CD14-positive monocyte (primary cell): ENCODE measurements around the gene FAM168A. TPM values are rescaled to one million over a fixed set of nuclear protein-coding genes. Genes with fewer than 3 reads are reported as not detected.

Experiments
- DNase-seq, 3 donors: peaks; one replicate each; pipeline ENCODE4 v3.0.0-alpha.2; 2011 to 2022
- H2AFZ ChIP-seq: 2 replicates; pipeline ENCODE4 v1.6.0; 2012; ENCODE audit warnings: mild to moderate bottlenecking, low read depth, low read length, inconsistent platforms; ENCODE audit not compliant: insufficient read depth, poor library complexity, severe bottlenecking
- H3K27ac ChIP-seq, 2 donors: 1 replicate in 1 of 2; 2 replicates in 1 of 2; pipeline ENCODE4 v1.5.1; 2012 to 2013; ENCODE audit warnings: low read length in 2 of 2, control low read depth in 1 of 2, inconsistent platforms in 1 of 2, low read depth in 1 of 2, mild to moderate bottlenecking in 1 of 2
- H3K27me3 ChIP-seq, 2 donors: one replicate each; pipeline versions ENCODE4 v1.6.0 to v1.6.1; 2011 to 2013; ENCODE audit warnings: low read length in 2 of 2; ENCODE audit not compliant: control insufficient read depth in 2 of 2, insufficient read depth in 2 of 2
- H3K36me3 ChIP-seq, 2 donors: replicated peaks in 1 of 2; 1 replicate in 1 of 2; 2 replicates in 1 of 2; pipeline versions ENCODE4 v1.5.1 to v1.6.1; 2012 to 2013; ENCODE audit warnings: low read length in 2 of 2, control low read depth in 1 of 2, inconsistent platforms in 1 of 2, mild to moderate bottlenecking in 1 of 2; ENCODE audit not compliant: insufficient read depth in 2 of 2, control insufficient read depth in 1 of 2
- H3K4me1 ChIP-seq, 2 donors: 1 replicate in 1 of 2; 2 replicates in 1 of 2; pipeline versions ENCODE4 v1.5.1 to v1.6.1; 2012 to 2013; ENCODE audit warnings: low read length in 2 of 2, control low read depth in 1 of 2, inconsistent platforms in 1 of 2, mild to moderate bottlenecking in 1 of 2, moderate library complexity in 1 of 2; ENCODE audit not compliant: insufficient read depth in 2 of 2, control insufficient read depth in 1 of 2
- H3K4me2 ChIP-seq: replicated peaks from 2 replicates; pipeline ENCODE3; 2012; ENCODE audit warnings: low read length, moderate library complexity, mild to moderate bottlenecking; ENCODE audit not compliant: poor library complexity, severe bottlenecking; ENCODE audit errors: extremely low read depth
- H3K4me3 ChIP-seq, 3 experiments: fragments of 200-600 bp in 1 of 3; sonication (generic) in 1 of 3; replicated peaks in 1 of 3; 1 replicate in 2 of 3; 2 replicates in 1 of 3; pipeline ENCODE4 v1.5.1; 2011 to 2013; ENCODE audit warnings: low read length in 3 of 3, mild to moderate bottlenecking in 3 of 3, control low read depth in 2 of 3, low read depth in 2 of 3, inconsistent platforms in 1 of 3, moderate library complexity in 1 of 3
- H3K79me2 ChIP-seq: 2 replicates; pipeline ENCODE4 v1.6.0; 2012; ENCODE audit warnings: mild to moderate bottlenecking, control low read depth, inconsistent platforms, low read length, moderate library complexity; ENCODE audit not compliant: insufficient read depth
- H3K9ac ChIP-seq: 2 replicates; pipeline ENCODE4 v1.6.0; 2017; ENCODE audit warnings: low read length, mild to moderate bottlenecking; ENCODE audit not compliant: insufficient read depth, poor library complexity, severe bottlenecking
- H3K9me3 ChIP-seq, 2 donors: replicated peaks in 1 of 2; 1 replicate in 1 of 2; 2 replicates in 1 of 2; pipeline versions ENCODE4 v1.5.1 to v1.6.1; 2012 to 2013; ENCODE audit warnings: low read length in 2 of 2, control low read depth in 1 of 2; ENCODE audit not compliant: control insufficient read depth in 1 of 2, insufficient read depth in 1 of 2
- H4K20me1 ChIP-seq: 2 replicates; pipeline ENCODE4 v1.6.0; 2012; ENCODE audit warnings: mild to moderate bottlenecking, low read length, control low read depth, moderate library complexity; ENCODE audit not compliant: insufficient read depth
- H3K27ac Mint-ChIP-seq, 7 donors: one replicate each; pipeline ENCODE4 v1.8.0; 2020; ENCODE audit warnings: mild to moderate bottlenecking in 7 of 7, mixed read lengths in 7 of 7, moderate library complexity in 6 of 7, inconsistent platforms in 2 of 7
- H3K27me3 Mint-ChIP-seq, 3 donors: one replicate each; pipeline ENCODE4 v1.8.0; 2021 to 2022; ENCODE audit warnings: low read depth in 3 of 3, mild to moderate bottlenecking in 3 of 3, mixed read lengths in 3 of 3, moderate library complexity in 3 of 3, inconsistent platforms in 1 of 3
- H3K36me3 Mint-ChIP-seq, 2 donors: one replicate each; pipeline ENCODE4 v1.8.0; 2020; ENCODE audit warnings: mixed read lengths in 2 of 2, inconsistent platforms in 1 of 2, mild to moderate bottlenecking in 1 of 2
- H3K4me1 Mint-ChIP-seq: one replicate; pipeline ENCODE4 v1.8.0; 2020; ENCODE audit warnings: mild to moderate bottlenecking, mixed read lengths
- H3K4me3 Mint-ChIP-seq, 2 donors: one replicate each; pipeline ENCODE4 v1.8.0; 2020; ENCODE audit warnings: mild to moderate bottlenecking in 2 of 2, mixed read lengths in 2 of 2, moderate library complexity in 1 of 2
- H3K9me3 Mint-ChIP-seq, 7 donors: one replicate each; pipeline ENCODE4 v1.8.0; 2020 to 2022; ENCODE audit warnings: mixed read lengths in 7 of 7, mild to moderate bottlenecking in 6 of 7, moderate library complexity in 6 of 7, inconsistent platforms in 2 of 7
- CTCF ChIP-seq: fragments of 200-600 bp; IDR thresholded peaks from one replicate; pipeline ENCODE4 v1.8.0; 2022; ENCODE audit warnings: antibody characterized with exemption, mild to moderate bottlenecking
- WGBS: methylation state at CpG from one replicate; pipeline ENCODE4 v1.1.5; 2013; ENCODE audit warnings: missing lambda C conversion rate; ENCODE audit not compliant: insufficient coverage; 5-methylcytosine and 5-hydroxymethylcytosine counted together
- intact Hi-C, 2 donors: fragments of 100-400 bp; cut with micrococcal nuclease; formaldehyde crosslinking; loops; one replicate each; pipeline versions ENCODE4 v1.15.0 to v1.15.1; 2023
- polyA plus RNA-seq, 3 donors: library from polyadenylated mRNA; depleted of rRNA in 1 of 3; unstranded in 2 of 3; stranded (reverse) in 1 of 3; fragments of 300-500 nt in 2 of 3; fragments of >200 nt in 1 of 3; fragmentation: Illumina TruSeq in 2 of 3; gene quantifications; 1 replicate in 2 of 3; 2 replicates in 1 of 3; pipeline ENCODE4 v1.2.3, GENCODE V29; 2012 to 2021

The FAM168A gene
- polyA plus RNA-seq, 3 donors = 1.4 to 13.3 (median 2.1) TPM

- Histone ChIP-seq H3K4me3 (peak overlapping the region; percentile 59 to 95 (median 86)), H3K27me3 (no peaks in the 10 kb centered on the region), H3K27ac (peak overlapping the region; percentile 78 to 98), H3K9me3 (no peaks in the 10 kb centered on the region), H3K36me3 (peaks cover 0 to 22% of the 10 kb centered on the region in 2 donors), H3K79me2 (peaks cover 66% of the 10 kb centered on the region), H4K20me1 (peaks cover 59% of the 10 kb centered on the region), H3K4me2 (peak overlapping the region; percentile 83), H3K9ac (peak overlapping the region; percentile 100), H3K4me1 (peaks cover 64 to 67% of the 10 kb centered on the region in 2 donors), H2AFZ (no peak overlapping the region)
- Mint-ChIP-seq H3K4me1 (peaks cover 67% of the 10 kb centered on the region), H3K27me3 (peaks cover 0 to 6% (median 2%) of the 10 kb centered on the region in 3 donors), H3K4me3 (peak overlapping the region; percentile 98), H3K36me3 (peaks cover 26 to 38% of the 10 kb centered on the region in 2 donors), H3K9me3 (no peaks in the 10 kb centered on the region), H3K27ac (peak overlapping the region; percentile 97 to 99 (median 98))
- peak; percentile 91 to 96 (median 93) for DNase-seq
- no peak for TF ChIP-seq CTCF
- intact Hi-C loops = no loop called here
- under 1% methylated on average over 50 of the region's 56 CpGs for WGBS
Measured at GRCh38 chr11:73376803-73377629, 220.9 kb downstream of the FAM168A start.

GRCh38 chr11:73376160-73376802, 221.6 kb downstream of the FAM168A start, which contains the start of gene RELT:
Gene RELT (plus strand): TSS chr11:73376399. CDS start chr11:73389137, 12,738 bp downstream.
- DNase-seq = peak; percentile 91 to 94 (median 92)
- Mint-ChIP-seq H3K27me3 (peaks cover 0 to 6% (median 2%) of the 10 kb centered on the region in 3 donors), H3K4me3 (peak within 1 kb of the TSS; percentile 98), H3K4me1 (peaks cover 63% of the 10 kb centered on the region), H3K27ac (peak within 1 kb of the TSS; percentile 97 to 99 (median 98)), H3K9me3 (no peaks in the 10 kb centered on the region), H3K36me3 (peaks cover 26 to 35% of the 10 kb centered on the region in 2 donors)
- Histone ChIP-seq H3K4me2 (peak within 1 kb of the TSS; percentile 83), H3K9me3 (no peaks in the 10 kb centered on the region), H3K27me3 (no peaks in the 10 kb centered on the region), H2AFZ (peak within 1 kb of the TSS; percentile 74), H3K4me3 (peak within 1 kb of the TSS; percentile 59 to 95 (median 86)), H4K20me1 (peaks cover 51% of the 10 kb centered on the region), H3K36me3 (peaks cover 0 to 19% of the 10 kb centered on the region in 2 donors), H3K27ac (peak within 1 kb of the TSS; percentile 78 to 98), H3K79me2 (peaks cover 59% of the 10 kb centered on the region), H3K9ac (peak within 1 kb of the TSS; percentile 100), H3K4me1 (peaks cover 57 to 62% of the 10 kb centered on the region in 2 donors)
- intact Hi-C loops = no loop called here
- WGBS = under 1% methylated on average over 96 of the region's 96 CpGs
- TF ChIP-seq CTCF = peak; percentile 96
